B cell (primary cell): ENCODE measurements around the gene VCL.

Source experiments
- CTCF ChIP-seq: fragments of 200-600 bp; IDR thresholded peaks from one replicate; pipeline ENCODE4 v1.8.0; 2022; ENCODE audit warnings: antibody characterized with exemption, mild to moderate bottlenecking
- EZH2 ChIP-seq: IDR thresholded peaks from 2 replicates; pipeline ENCODE4 v1.6.1; 2012; ENCODE audit warnings: borderline replicate concordance, low read depth, mild to moderate bottlenecking, moderate library complexity, low read length; ENCODE audit not compliant: insufficient read depth, poor library complexity, severe bottlenecking

GRCh38 chr10:73965890-73966768, 31.8 kb upstream of the VCL start:
- TF ChIP-seq CTCF (no peak), EZH2 (no peak)
